Neural cell (in vitro differentiated cells): Measurements from ENCODE around the gene HLTF. TPM values are rescaled to one million over a fixed set of nuclear protein-coding genes. Genes with fewer than 3 reads are reported as not detected.

Source experiments
- H2AFZ ChIP-seq: fragments of 200-600, 300-800 bp; sonication (generic), shearing (Covaris generic); 2 replicates; pipeline ENCODE4 v1.6.0; 2014; ENCODE audit warnings: low read depth, mild to moderate bottlenecking, antibody characterized with exemption, low read length, moderate library complexity
- H3F3A ChIP-seq: fragments of 200-600 bp; shearing (Covaris generic); 2 replicates; pipeline ENCODE4 v1.6.1; 2016; ENCODE audit warnings: mild to moderate bottlenecking, moderate library complexity, mixed read lengths, antibody characterized with exemption, low read length; ENCODE audit not compliant: insufficient read depth, poor library complexity, severe bottlenecking
- H3K27ac ChIP-seq: fragments of 200-600, 300-800 bp; sonication (generic), shearing (Covaris generic); 2 replicates; pipeline ENCODE4 v1.5.1; 2014; ENCODE audit warnings: mild to moderate bottlenecking, low read length, moderate library complexity
- H3K27me3 ChIP-seq: fragments of 300-800, 200-600 bp; sonication (generic), shearing (Covaris generic); 2 replicates; pipeline ENCODE4 v1.6.0; 2014; ENCODE audit warnings: mild to moderate bottlenecking, low read depth, low read length, moderate library complexity; ENCODE audit not compliant: insufficient read depth
- H3K36me3 ChIP-seq: fragments of 300-800, 200-600 bp; sonication (generic), shearing (Covaris generic); 2 replicates; pipeline ENCODE4 v1.5.1; 2014; ENCODE audit warnings: mild to moderate bottlenecking, antibody characterized with exemption, low read length, moderate library complexity; ENCODE audit not compliant: insufficient read depth
- H3K4me2 ChIP-seq: fragments of 300-800, 200-600 bp; sonication (generic), shearing (Covaris generic); 2 replicates; pipeline ENCODE4 v1.6.0; 2014; ENCODE audit warnings: mild to moderate bottlenecking, low read length
- H3K4me3 ChIP-seq: fragments of 300-800, 200-600 bp; sonication (generic), shearing (Covaris generic); 2 replicates; pipeline ENCODE4 v1.5.1; 2014; ENCODE audit warnings: mild to moderate bottlenecking, low read length, moderate library complexity
- H3K79me2 ChIP-seq: fragments of 200-600 bp; shearing (Covaris generic); replicated peaks from 2 replicates; pipeline ENCODE4 v1.6.0; 2014; ENCODE audit warnings: mild to moderate bottlenecking, low read length, moderate library complexity; ENCODE audit not compliant: insufficient read depth
- H3K9ac ChIP-seq: fragments of 300-800, 200-600 bp; sonication (generic), shearing (Covaris generic); 2 replicates; pipeline ENCODE4 v1.6.1; 2016; ENCODE audit warnings: mild to moderate bottlenecking, low read length, mixed read lengths
- H3K9me2 ChIP-seq: fragments of 200-600 bp; shearing (Covaris generic); 2 replicates; pipeline ENCODE4 v1.6.1; 2016; ENCODE audit warnings: mild to moderate bottlenecking, low read length, mixed read lengths; ENCODE audit not compliant: insufficient read depth
- H3K9me3 ChIP-seq: fragments of 200-600, 300-800 bp; sonication (generic), shearing (Covaris generic); 2 replicates; pipeline ENCODE4 v1.6.1; 2016; ENCODE audit warnings: mild to moderate bottlenecking, mixed run types, low read length, moderate library complexity, mixed read lengths
- H4K20me1 ChIP-seq: fragments of 200-600 bp; shearing (Covaris generic); 2 replicates; pipeline ENCODE4 v1.6.1; 2016; ENCODE audit warnings: mild to moderate bottlenecking, mixed run types; ENCODE audit not compliant: insufficient read depth
- CTCF ChIP-seq: fragments of 450-650 bp; IDR thresholded peaks from 2 replicates; pipeline ENCODE4 v1.5.1; 2014; ENCODE audit warnings: antibody characterized with exemption, mild to moderate bottlenecking, moderate library complexity; ENCODE audit not compliant: poor library complexity, severe bottlenecking
- EP300 ChIP-seq: fragments of 450-650 bp; conservative IDR thresholded peaks from 2 replicates; pipeline ENCODE4 v1.6.1; 2014; ENCODE audit warnings: antibody characterized with exemption, mild to moderate bottlenecking, moderate library complexity; ENCODE audit not compliant: poor library complexity, severe bottlenecking
- EZH2 ChIP-seq: fragments of 200-600, 300-800 bp; shearing (Covaris generic), sonication (generic); IDR thresholded peaks from 2 replicates; pipeline ENCODE4 v1.6.1; 2014; ENCODE audit warnings: antibody characterized with exemption, low read length, borderline replicate concordance, mild to moderate bottlenecking; ENCODE audit not compliant: insufficient read depth, poor library complexity, severe bottlenecking
- MXI1 ChIP-seq: fragments of 450-650 bp; conservative IDR thresholded peaks from 2 replicates; pipeline ENCODE4 v1.6.1; 2014; ENCODE audit warnings: antibody characterized with exemption, mild to moderate bottlenecking; ENCODE audit not compliant: poor library complexity, severe bottlenecking
- POLR2AphosphoS5 ChIP-seq: IDR thresholded peaks from 2 replicates; pipeline ENCODE4 v1.6.1; 2012
- REST ChIP-seq: IDR thresholded peaks from 2 replicates; pipeline ENCODE4 v1.6.1; 2012; ENCODE audit warnings: borderline replicate concordance
- SMC3 ChIP-seq: fragments of 450-650 bp; conservative IDR thresholded peaks from 2 replicates; pipeline ENCODE4 v1.6.1; 2014; ENCODE audit warnings: antibody characterized with exemption, mild to moderate bottlenecking, moderate library complexity; ENCODE audit not compliant: poor library complexity
- polyA plus RNA-seq: library from polyadenylated mRNA; depleted of rRNA; stranded (reverse); fragments of >200 nt; gene quantifications from 2 replicates; pipeline ENCODE4 v1.2.3, GENCODE V29; 2014

Gene HLTF
- polyA plus RNA-seq, 1 donor from 2014 or later = 164 TPM

GRCh38 chr3:149129326-149130205 lies 43.2 kb upstream of the HLTF start, which contains the start of gene HPS3:
TSS of gene HPS3 (plus strand) at chr3:149129638. CDS start at chr3:149129724, 86 bp downstream.
- Histone ChIP-seq H3K9ac (peak within 1 kb of the TSS; percentile 67), H3K9me3 (no peaks in the 10 kb centered on the region), H3K9me2 (no peaks in the 10 kb centered on the region), H4K20me1 (no peaks in the 10 kb centered on the region), H3K4me3 (peak within 1 kb of the TSS; percentile 82), H3K79me2 (no peaks in the 10 kb centered on the region), H2AFZ (peak within 1 kb of the TSS; percentile 81), H3K36me3 (no peaks in the 10 kb centered on the region), H3K27me3 (no peaks in the 10 kb centered on the region), H3F3A (no peaks in the 10 kb centered on the region), H3K27ac (peak within 1 kb of the TSS; percentile 44), H3K4me2 (peak within 1 kb of the TSS; percentile 70)
- TF ChIP-seq EZH2 (no peak), SMC3 (peak; percentile 15), EP300 (peak; percentile 30), CTCF (no peak), MXI1 (peak; percentile 47), REST (peak; percentile 35), POLR2AphosphoS5 (peak; percentile 40)

GRCh38 chr3:149128821-149129220 lies 42.5 kb upstream of the HLTF start:
- H3K9me3 ChIP-seq = no peaks in the 10 kb centered on the region
- no peaks in the 10 kb centered on the region for H3K79me2 ChIP-seq
- no peak for TF ChIP-seq EZH2
- H3F3A ChIP-seq = no peaks in the 10 kb centered on the region
- no peaks in the 10 kb centered on the region for H4K20me1 ChIP-seq
- no peaks in the 10 kb centered on the region for H3K9me2 ChIP-seq
- peak overlapping the region; percentile 81 for H2AFZ ChIP-seq
- peak overlapping the region; percentile 4 for H3K4me2 ChIP-seq
- H3K9ac ChIP-seq = peak overlapping the region; percentile 67
- H3K36me3 ChIP-seq = no peaks in the 10 kb centered on the region
- no peaks in the 10 kb centered on the region for H3K27me3 ChIP-seq
- no peak overlapping the region for H3K27ac ChIP-seq
- peak overlapping the region; percentile 82 for H3K4me3 ChIP-seq
